Suprapubic skin (tissue), 3 donors: ENCODE measurements around the gene UGDH.

ENCODE experiments used
- EP300 ChIP-seq: sonication (generic); formaldehyde crosslinking; IDR thresholded peaks from one replicate; pipeline ENCODE4 v1.6.1; 2017; ENCODE audit warnings: antibody characterized with exemption
- POLR2A ChIP-seq, 2 donors: fragments of 450-650 bp; IDR thresholded peaks; one replicate each; pipeline ENCODE4 v1.6.1; 2017; ENCODE audit warnings: antibody characterized with exemption in 2 of 2, mild to moderate bottlenecking in 2 of 2, moderate library complexity in 2 of 2
- TF ChIP-seq, protein P1 (sequence below), 2 donors: fragments of 200-600 bp in 1 of 2; fragments of 450-650 bp in 1 of 2; sonication (generic) in 1 of 2; IDR thresholded peaks; one replicate each; pipeline ENCODE4 v1.5.1; 2016 to 2019; ENCODE audit warnings: antibody characterized with exemption in 2 of 2, mild to moderate bottlenecking in 1 of 2, moderate library complexity in 1 of 2

- TF ChIP-seq POLR2A (IDR thresholded peaks at IDR 0.05), result no peak
- TF ChIP-seq, protein P1, sequence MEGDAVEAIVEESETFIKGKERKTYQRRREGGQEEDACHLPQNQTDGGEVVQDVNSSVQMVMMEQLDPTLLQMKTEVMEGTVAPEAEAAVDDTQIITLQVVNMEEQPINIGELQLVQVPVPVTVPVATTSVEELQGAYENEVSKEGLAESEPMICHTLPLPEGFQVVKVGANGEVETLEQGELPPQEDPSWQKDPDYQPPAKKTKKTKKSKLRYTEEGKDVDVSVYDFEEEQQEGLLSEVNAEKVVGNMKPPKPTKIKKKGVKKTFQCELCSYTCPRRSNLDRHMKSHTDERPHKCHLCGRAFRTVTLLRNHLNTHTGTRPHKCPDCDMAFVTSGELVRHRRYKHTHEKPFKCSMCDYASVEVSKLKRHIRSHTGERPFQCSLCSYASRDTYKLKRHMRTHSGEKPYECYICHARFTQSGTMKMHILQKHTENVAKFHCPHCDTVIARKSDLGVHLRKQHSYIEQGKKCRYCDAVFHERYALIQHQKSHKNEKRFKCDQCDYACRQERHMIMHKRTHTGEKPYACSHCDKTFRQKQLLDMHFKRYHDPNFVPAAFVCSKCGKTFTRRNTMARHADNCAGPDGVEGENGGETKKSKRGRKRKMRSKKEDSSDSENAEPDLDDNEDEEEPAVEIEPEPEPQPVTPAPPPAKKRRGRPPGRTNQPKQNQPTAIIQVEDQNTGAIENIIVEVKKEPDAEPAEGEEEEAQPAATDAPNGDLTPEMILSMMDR (IDR thresholded peaks at IDR 0.05), result no peak
- no peak for TF ChIP-seq EP300
These were observed 54.8 kb downstream of the UGDH start for GRCh38 chr4:39472396-39472795.
